Retina (tissue), 1 donor: Measurements from ENCODE around the gene CACYBP.

Experiments
- DNase-seq: peaks from one replicate; pipeline ENCODE4 v3.0.0-alpha.2; 2016

CACYBP gene, protein sequence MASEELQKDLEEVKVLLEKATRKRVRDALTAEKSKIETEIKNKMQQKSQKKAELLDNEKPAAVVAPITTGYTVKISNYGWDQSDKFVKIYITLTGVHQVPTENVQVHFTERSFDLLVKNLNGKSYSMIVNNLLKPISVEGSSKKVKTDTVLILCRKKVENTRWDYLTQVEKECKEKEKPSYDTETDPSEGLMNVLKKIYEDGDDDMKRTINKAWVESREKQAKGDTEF

DNA sequence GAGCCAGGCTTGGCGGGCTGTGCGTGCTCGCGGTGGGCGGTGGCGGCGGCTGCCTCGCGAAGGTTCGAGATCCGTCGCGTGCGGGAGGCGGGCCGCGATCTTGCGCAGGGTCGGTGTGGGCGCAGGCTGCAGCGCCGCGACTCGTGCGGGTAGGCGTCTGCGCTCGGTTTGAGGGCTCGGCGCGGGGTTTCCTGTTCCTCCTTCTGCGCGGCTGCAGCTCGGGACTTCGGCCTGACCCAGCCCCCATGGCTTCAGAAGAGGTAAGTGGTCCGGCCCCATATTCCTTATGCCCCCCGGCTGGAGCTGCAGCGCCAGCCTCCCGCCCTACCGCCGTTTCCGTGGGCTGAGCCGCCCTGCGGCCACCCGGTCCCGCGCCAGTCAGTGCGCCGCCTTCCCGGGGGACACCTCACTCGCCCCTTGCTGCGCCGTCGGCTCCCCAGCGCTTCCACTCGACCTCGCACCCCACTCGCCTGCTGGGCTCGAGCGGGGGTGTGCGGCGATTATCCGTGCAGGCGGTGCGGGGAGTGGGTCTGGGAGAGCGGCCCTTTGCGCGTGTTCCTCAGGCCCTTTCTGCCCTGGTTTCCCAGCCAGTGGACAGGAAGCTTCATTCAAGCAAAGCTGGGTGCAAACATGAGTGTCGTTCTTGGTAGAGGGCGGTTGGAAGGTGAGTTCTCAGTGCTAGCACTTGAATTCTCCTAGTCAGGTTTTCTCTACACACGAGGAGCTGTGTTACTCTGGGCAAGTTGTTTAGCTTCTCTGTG lies at the start of gene CACYBP:
TSS of gene CACYBP (plus strand) at position 12 of the 761 bp plus-strand sequence. CDS start at position 246, 234 bp downstream.
- no peak for DNase-seq

DNA sequence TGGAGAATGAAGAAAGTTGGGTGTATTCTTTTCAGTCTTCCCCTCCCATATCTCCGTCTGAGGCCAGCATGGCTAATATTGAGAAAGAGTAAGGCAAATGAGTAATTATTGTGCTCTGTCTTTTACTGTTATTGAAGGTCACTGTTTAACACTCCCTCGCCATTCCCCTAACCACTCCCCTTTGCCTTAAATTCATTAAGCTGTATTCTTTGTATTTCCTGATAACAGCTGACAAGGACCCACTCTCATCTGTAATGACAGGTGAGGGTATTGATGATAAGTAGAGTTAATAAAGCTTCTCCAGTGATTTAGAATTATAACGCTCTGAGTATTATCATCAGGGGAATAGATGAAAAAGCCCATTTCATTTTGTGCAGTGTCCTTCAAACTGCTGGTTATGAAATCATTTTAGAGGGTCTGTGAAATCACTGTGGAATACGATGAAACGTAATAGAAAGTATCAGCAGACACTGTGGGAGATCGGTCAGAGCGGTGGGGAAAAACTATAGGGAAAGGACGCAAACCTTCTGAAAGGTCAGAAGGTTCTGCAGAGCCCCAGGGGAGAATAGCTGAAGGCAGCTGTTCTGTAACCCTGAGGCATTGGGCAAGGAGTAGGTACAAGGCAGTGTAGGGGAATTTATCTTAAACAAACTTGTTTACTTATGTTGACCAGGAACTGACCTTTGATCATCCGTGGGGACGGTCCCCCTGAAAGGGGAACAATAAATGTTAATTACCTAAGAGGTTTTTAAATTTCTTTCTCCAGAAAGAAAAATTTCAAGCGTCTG lies 46.3 kb upstream of the CACYBP start:
- peak; percentile 23 for DNase-seq

DNA sequence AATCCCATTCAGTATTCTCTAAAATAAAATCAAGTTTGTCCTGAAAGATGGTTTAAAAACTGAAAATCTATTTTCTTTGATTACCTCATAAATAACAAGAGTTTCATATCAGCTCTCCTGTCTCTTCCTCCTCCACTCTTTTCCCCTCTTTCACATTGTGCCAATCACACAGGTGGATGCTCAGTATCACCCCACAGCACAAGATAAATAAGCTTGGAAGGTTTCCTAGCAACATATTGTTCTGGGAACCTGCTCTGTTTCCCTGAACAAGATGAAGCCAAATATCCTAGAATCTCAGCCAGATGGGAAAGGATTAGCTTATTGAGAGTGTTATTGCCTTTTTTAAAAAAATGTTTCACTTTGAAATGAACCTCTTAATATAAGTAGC lies 45.7 kb upstream of the CACYBP start:
- no peak for DNase-seq

DNA sequence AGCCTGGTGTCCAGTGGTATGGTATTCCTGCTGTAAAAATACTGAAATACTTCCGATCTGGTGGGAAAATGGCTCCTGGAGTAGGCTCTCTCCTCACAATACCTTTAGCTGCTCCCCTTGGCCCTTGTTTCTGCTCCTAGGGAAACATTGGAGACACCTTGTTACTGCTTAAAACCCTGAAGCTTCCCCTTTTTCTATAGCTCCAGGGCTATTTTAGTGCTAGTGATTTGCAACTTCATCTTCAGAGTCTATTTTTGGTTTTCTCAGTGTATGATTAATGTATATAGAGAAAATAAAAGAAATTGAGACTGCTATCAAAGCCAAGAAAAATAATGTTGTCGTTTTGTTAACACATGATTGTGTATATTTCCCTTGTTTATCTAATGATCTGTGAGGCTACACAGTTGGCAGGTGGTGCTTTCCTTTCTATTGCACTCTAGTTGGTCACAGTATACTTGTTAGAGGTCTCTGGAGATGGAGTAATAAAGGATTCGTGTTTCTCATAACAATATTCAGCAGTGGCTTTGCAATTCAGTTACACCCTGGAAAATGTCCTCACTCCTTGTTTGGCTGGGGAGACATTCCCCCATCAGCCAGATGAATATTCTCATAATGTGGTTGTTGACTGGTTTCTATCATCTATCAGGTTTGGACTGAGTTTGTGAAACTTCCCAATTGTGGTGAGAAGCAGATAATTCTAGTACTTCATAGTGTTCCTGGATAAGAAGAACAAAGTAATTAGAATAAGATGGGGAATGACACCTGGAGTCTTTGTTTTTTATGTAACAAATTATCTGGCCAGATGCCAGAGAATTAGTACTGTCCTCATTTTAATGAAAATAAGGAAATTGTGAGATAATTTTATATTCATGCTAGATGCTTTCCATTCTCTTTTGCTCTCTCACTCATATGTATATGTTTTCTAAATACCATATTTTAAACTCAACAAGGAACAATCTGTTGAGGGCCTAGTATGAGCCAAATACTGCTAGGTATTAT lies 44.8 kb upstream of the CACYBP start:
- DNase-seq, result no peak

DNA sequence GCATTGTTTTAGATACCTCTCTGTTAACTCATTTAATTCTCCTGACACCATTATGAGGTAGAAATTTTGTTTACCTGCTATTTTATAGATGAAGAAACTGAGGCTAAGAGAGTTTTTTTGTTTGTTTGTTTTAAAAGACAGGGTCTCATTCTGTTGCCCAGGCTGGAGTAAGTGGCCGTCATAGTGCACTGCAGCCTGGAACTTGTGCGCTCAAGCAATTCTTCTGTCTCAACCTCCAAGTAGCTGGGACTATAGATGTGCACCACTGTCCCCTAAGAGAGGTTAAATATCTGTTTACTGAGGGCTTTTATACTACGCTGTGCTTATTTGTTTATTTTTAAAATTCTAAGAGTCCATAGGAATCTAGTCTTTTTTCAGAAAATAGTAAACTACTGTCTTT lies 43.7 kb upstream of the CACYBP start:
- DNase-seq, result no peak

DNA sequence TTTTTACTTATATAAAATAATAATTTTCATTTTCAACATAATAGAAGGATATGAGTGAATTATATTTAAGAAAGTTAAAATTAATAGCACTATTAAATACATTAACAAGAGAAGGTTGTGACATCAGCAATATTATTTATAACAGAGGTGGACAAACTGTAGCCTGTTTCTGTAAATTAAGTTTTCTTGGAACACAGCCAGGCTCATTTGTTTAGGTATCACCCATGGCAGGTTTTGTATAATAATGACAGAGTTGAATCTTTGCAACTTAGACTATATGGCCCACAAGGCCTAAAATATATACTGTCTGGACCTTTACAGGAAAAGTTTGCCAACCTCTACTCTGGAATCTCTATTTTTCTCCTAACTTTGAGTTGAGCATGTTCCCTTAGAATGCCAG lies 42.8 kb upstream of the CACYBP start:
- no peak for DNase-seq

DNA sequence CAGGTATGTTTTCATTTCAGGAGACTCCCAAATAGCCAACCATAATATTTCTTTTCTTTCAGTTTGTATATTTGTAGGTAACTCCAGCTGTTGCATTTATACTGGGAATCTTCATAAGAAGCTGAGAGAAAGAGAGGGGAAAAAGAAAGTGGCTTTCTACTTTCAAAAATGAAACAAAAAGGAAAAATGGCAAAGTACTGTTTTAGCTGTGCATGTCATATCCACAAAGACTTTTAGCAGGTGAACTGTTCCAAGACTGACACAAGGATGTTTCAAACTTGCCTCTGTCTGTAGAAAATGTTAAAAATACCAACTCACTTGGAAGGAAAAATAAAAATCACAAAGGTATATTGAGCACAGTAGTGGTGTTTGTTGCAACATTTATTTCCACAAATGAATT lies 41.9 kb upstream of the CACYBP start:
- no peak for DNase-seq

DNA sequence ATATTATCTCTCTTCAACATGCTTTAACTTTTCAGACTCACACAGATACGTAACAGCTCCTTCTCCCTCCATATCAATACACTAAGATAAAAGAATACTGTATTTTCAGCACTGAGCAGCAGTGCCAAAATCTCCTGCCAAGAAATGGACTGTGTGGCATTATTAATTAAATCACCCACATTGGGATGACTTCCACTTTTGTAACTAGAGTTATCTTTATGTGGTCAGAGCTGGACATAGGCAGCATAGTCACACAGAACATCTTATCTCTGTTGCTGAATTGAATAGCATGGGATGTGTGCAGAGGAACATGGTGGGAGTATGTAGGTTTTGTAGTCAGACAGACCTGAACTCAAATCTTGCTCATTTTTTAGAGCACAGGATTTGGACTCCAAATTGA lies 41.4 kb upstream of the CACYBP start:
- no peak for DNase-seq

DNA sequence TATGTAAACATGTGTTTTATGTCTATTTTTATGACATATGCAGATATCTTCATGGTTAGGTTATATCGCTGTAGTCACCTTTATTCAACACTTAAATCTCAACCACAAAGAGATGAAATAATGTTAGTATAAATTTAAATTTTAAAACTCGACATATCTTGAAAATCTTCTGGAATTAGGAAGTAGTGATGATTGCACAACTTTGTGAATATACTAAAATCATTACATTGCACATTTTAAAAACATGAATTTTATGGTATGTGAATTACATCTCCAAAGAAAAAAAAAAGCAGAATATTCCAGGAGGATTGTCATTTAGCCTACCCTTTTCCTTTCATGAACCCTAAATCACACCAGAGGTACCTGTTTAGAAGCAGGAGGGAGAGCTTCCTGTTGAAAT lies 39.4 kb upstream of the CACYBP start:
- no peak for DNase-seq

DNA sequence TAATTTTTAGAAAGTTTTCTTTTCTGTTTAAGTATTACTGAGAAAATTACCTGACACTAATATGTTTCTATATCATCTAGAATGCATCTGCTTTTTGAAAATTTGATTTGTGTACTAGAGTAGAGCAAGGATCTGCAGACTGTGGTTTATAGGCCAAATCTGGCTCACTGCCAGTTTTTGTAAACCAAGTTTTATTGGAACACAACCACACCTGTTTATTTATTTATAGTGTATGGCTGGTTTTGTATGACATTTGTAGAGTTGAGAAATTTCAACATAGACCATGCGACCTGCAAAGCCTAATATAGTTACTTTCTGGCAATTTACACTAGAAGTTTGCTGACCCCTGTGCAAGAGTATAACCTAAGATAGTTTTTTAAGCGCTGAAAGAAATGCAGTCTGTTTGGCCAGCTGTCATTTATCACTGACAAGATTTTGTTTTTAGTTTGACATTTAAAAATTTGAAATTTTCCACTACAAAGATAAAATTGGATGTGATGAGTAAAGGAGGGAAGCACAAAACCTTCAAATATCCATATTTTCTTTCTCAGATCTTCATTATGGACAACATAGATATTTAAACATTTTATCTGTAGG lies 36.1 kb upstream of the CACYBP start:
- no peak for DNase-seq

DNA sequence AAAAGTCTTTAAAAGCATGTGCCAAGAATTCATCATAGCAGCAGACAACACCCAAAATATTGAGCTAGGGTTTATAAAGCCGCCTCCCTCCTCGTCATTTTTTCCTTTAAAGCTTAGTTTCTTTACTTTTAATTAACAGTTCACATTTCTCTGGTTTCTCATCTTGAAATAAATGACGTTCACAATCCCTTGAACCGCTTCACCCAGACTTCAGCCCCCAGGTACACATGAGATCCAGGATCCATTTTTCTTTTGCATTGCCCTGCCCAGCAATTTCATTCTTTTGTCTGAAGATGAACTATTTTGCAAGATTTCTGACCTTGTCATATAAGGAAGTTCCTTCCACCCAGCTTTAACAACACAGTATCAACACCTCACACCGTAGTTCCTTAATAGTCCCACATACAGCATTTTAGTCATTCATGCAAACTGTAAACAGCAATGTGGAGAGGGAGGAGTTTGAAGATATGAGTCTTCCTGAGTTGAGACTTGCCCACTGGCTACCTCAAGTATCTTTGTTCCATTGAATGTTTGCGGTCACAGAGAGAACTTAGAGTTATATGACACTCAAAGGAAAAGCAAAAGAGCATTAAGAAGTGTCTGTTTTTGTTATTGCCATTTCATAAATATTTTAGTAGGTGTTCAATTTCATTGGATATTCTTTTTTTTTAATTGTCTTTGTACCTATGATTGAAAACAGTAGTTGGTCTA lies 35.3 kb upstream of the CACYBP start:
- no peak for DNase-seq

DNA sequence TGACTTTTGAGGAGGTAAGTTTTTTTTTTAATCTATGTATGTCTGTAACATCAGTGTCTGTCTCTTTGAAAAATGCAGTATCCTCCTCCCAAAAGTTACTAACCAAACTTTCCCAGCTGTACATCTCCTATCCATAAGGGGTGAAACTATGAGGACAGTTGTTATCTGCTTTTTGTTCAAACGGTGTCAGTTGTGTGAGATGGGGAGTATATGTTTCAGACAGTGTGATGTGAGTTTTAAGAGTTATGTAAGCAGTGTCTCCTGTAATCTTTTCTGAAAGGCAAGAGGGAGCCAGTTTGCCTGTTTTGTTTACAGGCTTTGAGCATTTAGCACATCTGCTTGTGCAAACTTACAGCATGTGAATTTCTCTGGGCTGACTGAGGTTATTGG lies 34.8 kb upstream of the CACYBP start:
- no peak for DNase-seq

DNA sequence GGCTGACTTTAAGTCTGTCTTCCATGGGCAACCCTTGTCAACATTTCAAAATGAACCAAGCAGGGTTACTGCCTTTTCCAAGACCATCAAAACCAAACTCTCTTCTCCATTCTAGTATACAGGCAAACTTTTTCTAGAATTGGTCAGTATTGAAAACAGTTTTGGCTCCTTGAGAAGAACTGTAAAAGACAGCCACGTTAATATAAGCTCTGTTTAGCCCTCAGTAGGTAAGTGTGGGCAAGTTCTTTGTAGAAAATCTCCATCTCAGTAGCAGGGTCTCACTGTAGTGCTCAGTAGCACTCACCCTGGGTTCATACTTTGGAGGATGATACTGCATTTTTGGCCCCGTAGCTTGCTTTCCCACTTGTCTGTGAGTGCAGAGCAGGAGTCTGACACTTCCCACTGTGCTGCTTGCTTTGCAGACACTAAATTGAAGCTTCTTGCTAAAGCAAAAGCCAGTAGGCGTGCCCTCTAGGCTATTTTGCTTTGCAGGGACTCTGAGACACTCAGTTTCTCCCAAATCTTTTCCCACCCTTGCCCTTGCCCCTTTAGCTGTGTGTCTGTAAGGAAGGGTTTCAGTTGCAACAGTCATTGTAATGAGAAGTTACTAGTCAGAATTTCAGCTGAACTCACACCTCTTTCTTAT lies 34.3 kb upstream of the CACYBP start:
- DNase-seq, result no peak

DNA sequence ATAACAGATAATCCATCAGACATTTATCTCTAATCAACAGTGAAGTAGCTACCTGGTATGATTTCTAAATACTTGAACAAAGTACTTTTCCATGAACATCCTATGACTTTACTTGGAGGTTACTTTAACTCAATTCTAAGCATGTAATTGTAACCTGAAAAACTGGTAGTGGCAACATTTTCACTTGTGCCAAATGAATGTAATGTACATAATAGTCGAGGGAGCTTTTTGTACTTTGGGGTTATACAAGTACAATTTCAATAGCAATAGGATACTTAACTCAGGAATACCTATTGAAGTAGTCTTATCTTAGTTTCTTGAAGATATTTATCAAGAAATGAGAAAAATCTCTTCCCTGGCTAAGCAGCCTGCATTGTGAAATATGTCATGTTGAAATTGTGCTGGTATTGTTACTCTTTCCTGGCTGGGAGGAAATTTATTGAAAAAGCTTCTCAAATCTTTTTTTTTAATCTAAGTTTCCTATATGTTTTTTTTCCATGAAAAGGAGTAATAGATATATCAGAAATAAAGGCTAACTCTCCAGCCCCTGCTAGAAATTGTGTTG lies 33.7 kb upstream of the CACYBP start:
- DNase-seq, result no peak

DNA sequence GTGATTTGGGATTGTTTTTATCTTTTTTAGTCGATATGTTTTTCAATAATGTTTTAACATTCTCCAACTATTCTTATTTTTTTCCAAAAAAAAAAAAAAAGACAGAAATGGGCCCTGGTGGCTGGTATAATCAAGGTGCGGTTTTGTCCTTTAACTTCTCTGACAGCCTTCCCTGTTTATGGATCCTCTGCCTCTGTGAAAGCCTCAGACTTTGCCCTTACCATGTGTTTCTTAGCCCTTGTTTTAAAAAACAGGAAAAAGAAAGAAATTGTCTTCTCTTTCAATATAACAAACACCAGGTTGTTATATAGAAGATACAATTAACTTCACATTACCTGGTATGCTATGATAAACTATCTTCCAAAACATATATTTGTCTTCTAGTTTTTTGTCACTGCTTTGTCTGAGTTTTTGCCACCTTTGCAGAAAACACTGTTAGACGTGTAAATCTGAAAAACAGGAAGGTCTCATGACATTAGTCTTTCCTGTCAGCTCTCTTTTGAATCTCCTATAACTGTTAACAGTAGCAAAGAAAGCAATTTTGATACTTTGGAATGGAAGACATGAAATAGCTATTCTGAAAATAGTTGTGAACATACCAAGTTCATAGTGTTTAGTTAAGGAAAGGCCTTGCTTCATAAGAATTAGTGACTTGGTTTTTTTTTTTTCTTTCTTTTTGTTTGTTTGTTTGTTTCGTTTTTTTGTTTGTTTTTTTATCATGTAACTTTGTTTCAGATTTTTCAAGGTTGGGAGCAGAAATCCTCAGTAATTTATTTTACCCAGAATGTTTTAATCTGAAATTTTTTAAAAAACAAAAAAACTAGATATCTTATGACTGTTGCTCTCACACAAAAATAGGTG lies 31.7 kb upstream of the CACYBP start:
- no peak for DNase-seq

DNA sequence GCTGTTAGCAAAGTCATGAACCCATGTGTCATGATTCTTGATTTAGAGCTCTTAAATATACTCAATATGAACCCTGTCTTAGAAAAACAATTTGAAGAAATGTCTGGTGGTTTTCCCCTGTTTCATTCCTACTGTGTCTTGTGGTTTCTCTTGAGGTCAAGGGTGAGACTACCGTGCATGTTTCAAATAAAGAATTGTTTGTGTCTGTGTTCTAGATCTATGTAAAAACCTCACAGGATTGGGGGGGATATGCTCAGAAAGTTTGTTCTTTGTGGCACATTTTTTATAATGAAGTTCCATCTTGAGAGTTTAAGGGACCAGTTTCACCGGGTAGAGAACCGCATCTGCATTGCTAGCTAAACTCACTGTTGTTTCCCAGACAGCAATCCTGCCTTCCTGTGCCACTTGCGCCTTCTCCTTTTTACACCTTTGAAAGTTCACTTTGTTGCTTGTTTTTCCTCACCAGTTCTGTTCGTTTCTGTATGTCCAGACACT lies 30.9 kb upstream of the CACYBP start:
- no peak for DNase-seq

DNA sequence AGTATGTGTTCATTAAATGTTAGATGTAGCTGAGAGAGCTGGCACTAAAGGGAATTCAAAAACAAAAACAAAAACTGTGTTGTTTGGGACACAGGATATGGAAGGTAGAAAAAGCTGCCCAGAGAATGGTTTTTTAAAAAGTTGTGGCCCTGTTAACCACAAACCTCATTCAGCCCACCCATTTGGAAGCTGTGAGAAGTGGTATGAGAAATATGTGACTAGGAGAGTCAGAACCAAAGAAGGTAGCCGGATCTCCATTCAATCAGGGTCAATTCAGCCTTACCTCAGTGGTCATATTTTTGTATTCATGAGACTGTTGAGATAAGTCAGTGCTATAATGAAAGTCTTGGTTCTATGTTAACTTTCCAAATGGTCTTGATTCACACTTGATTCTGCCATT lies 29.8 kb upstream of the CACYBP start:
- no peak for DNase-seq

DNA sequence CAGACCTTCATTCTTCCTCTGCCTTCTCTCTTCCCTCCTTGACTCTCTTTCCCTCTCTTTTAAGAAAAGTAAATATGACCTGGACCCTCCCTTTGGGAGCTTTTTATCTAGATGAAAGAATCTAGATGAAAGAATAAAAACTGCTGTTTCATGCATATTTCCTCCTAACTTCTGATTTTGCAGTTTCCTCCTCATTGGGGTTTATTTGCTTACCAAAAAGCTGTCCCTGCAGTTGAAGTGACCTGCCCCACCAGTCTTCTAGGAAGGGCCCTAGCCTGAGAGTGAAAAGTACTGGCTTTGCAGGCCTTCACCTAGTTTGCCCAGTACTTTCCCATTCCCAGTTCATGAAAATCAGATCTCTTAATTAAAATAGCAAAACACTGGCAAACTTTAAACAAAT lies 28.3 kb upstream of the CACYBP start:
- DNase-seq, result no peak

DNA sequence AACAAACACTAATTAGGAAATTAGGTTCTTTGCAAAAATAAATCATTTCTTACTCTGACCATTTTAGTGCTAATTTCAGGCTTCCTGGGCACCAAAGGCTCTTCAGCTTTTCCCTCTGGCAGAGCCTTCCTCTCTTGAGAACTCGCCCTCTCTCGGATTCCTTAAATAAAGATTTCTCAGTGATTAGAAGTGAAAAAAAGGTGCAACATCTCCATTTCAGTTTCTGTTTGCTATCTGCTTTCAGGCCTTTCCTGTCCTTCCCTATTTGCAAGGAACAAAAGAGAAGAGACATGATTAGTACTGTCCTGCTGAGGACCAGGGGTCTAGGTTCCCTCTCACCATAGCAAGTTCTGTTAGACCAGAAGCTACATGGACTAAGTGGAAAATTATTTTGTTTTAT lies 27.8 kb upstream of the CACYBP start:
- DNase-seq, result peak; percentile 8
